H54 (cell line): ENCODE results near the gene BACH2.
"Not testable (repeated sequence)": the region's sequence is repeated elsewhere in the genome, so short reads cannot be mapped to it uniquely, and the experiment has no call there.

ENCODE experiments used
- DNase-seq: peaks from one replicate; pipeline ENCODE4 v3.0.0; 2011; ENCODE audit warnings: low spot score, mixed read lengths; ENCODE audit not compliant: insufficient read length
- FAIRE-seq: peaks from 3 replicates; lab custom pipeline; 2011; peaks lifted over from hg19 to GRCh38; lab: Jason Lieb, UNC
- POLR2A ChIP-seq: IDR thresholded peaks from 2 replicates; pipeline ENCODE4 v1.6.1; 2011; ENCODE audit warnings: low read depth, mild to moderate bottlenecking, low read length

The BACH2 gene

DNA sequence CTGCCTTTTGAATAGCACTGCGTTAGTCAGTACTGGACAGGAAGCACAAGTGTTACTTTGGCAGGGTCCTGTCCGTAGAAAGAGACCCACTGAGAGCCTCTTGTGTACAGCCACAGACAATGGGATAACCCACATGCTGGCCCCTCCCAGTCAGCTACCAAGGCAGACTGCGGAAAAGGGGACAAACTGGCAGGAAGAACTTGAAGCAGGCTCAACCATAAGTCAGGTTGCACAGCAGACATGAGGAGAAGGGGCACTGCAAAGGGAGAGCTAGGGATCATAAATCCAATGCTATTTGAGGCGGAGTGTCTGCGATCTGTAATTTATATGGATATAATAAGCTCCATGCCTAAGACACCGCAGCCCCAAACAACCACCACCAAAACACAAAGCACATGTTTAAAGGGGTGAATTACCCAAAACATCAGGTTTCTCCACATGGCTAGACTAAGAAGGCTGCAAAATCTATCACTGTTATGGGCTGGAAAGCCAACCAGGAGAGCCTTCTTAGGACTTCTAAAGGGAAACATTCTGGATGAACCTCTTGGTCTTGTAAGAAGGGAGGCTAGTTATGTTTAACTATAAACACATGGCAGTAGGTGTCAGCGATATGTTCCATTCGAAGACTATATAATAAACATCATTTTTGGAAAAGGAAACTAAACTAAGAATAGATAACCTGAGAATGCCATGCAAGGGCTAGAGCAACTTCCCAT lies 141.7 kb downstream of the BACH2 start:
- TF ChIP-seq POLR2A = no peak
- FAIRE-seq (no peak), DNase-seq (no peak)

DNA sequence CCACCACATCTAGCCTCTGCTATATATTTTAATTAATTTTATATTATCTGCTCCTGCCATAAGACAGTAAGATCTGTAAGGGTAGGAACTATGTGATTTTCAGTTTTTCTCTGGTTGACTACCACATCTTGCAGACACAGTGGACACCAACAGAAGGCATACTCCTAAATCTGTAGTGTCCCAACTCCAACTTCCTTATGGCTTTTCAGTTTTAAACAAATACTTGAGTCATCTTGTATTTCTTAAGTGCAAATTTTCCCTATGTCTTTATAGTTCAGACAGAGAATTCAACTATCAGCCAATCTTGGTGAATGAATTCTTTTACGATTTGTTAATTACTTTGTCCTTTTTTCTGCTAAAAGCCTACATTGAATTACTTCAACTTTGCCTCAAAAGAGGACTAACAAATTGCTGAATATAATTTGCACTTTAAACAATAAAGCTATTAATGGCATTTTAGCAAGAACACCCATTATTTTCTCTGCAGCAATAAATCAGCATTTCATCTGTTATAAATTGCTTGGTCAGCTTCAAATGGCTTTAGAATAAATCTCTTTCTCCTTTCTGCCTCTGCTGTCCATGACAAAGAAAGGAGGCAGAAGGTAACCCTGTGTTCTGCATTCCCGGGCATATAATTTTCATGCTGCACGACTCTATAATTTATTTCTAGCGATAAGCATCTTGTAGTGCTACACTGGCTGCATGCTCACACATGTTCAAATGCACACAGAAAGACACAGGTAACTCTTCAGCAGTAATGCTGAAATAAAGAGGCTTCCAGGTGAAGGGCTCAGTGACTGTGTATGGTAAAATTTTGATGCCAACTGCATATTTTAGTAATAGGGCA lies 144.8 kb downstream of the BACH2 start:
- DNase-seq (no peak), FAIRE-seq (no peak)
- TF ChIP-seq POLR2A = no peak

DNA sequence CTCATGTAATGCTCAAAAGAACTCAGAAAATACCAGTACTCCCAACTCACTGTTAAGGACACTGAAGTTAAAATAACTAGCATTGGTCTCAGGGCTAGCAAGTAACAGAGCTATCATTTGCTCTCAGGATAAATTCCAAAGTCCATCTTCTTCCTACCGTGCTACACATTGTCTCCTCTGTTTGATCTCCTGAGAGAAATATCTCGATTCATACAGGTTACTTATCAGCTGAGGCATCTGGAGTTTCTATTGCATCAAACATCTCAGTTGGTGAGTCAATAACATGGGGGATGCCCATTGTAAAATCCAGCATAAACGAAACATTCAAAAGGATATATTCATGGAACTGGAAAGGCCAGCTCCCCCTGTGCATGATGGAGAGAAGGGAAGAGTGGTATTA lies 147.4 kb downstream of the BACH2 start:
- FAIRE-seq = no peak
- no peak for DNase-seq
- no peak for TF ChIP-seq POLR2A

- TF ChIP-seq POLR2A = no peak
- DNase-seq = no peak
- no peak for FAIRE-seq
These were observed 147.8 kb downstream of the BACH2 start for GRCh38 chr6:90148867-90149266.

DNA sequence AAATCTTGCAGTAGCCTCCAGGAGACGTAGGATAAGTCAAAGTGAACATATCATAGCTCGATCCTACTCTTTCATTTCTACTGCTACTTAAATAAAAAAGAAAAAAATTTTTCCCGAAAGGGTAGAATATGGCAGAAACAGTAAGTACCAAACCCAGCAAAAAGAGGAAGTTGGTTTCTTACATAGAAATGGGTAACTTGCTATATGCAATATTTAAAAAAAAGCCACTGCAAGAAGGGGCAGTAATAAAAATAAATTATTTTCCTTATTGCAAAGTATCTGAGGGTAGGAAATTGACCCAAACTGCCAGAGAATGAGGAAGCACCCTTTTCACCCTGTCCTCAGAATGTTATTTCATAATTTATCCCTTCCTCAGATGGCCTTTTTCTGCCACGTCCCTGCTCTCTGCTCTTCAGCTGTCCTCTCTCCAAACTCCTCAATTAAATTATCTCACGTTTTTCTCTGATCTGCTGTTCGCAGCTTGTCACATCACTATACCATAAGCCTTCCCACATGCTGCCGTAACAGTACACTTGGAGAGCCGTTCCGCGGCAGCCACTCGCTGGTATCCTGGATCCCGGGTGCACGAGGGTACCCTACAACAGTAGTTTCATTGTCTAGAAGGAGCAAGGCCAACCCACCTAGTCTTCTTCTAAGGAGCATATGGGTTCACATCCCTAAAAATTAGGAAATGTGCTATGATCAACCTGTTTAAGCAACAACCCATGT lies 149.6 kb downstream of the BACH2 start:
- no peak for TF ChIP-seq POLR2A
- DNase-seq (no peak), FAIRE-seq (no peak)

- no peak for DNase-seq
- TF ChIP-seq POLR2A = no peak
- no peak for FAIRE-seq
These were observed 150.6 kb downstream of the BACH2 start for GRCh38 chr6:90146024-90146423.

- TF ChIP-seq POLR2A = no peak
- FAIRE-seq = no peak
- no peak for DNase-seq
These were observed 151.6 kb downstream of the BACH2 start for GRCh38 chr6:90144928-90145555.

GRCh38 chr6:90144396-90144795 lies 152.2 kb downstream of the BACH2 start:
- DNase-seq = no peak
- no peak for FAIRE-seq

GRCh38 chr6:90140683-90141082 lies 156.0 kb downstream of the BACH2 start:
- FAIRE-seq (no peak), DNase-seq (no peak)
- TF ChIP-seq POLR2A = no peak

More at GRCh38 chr6:90144396-90144795, 152.2 kb downstream of the BACH2 start:
- TF ChIP-seq POLR2A = no peak

DNA sequence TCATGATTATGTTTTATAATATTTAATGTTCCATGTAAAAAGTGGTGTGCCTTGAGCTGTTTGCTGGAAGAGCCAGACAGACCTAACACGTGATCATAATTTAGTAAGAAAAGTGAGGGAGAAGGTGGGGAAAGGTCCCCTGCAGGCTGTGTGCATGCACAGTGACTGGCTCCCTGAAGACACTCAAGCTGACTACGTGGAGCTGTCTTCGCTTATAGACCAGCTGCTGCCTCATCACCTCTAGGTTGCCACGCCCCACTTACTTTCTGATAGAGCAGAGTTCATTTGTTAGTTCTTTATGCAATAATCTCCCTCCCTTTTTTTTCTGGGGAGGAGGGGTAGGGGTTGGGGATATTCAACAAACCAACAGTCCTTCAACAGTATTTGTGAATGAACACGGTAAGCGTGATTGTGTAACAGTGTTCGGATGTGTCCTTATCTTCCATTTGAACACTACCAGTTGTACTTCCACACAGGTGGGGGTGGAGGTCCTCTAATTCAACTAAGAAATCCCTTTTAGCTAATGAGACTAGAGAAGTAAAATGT lies 157.3 kb downstream of the BACH2 start:
- DNase-seq (no peak), FAIRE-seq (no peak)
- no peak for TF ChIP-seq POLR2A

GRCh38 chr6:90136837-90137568 lies 159.6 kb downstream of the BACH2 start:
- TF ChIP-seq POLR2A = no peak
- no peak for FAIRE-seq

DNA sequence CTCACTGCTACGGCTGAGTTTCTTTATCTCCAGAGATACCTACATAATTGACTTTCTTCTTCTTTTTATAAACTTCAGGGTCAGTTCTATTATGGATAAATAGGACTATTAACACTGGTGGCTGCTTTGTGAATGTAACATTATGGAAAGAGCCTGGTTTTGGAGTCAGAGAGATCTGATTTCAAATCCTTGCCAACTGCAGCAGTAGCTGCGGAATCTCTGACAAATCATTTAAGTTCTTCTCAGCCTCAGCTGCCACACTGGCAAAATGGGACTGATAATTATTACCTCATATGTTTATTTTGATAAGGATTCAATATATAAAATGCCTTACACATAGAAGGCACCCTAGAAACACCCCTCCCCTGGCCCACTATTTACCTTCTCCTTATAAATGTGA lies 160.5 kb downstream of the BACH2 start:
- DNase-seq = no peak
- no peak for FAIRE-seq
- TF ChIP-seq POLR2A = no peak

More at GRCh38 chr6:90136837-90137568, 159.6 kb downstream of the BACH2 start:
- no peak for DNase-seq

DNA sequence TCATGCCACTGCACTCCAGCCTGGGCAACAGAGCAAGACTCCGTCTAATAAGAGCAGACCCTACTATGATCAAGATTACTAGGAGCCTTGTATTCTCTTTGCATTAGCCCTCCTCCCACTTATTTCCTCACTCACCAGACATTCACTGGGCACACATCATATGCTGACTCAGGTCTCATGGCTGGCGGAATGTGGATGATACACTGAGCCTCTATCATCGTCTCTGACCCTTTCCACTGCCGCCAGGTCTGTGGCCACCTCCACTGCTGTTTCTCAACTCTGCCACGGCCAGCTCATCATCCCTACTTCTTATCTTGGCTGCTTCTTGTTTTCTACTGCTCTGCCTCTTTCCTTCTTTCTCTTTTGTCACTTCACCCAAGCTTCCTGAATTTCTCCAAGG lies 161.0 kb downstream of the BACH2 start:
- DNase-seq = no peak
- FAIRE-seq = no peak
- TF ChIP-seq POLR2A = no peak

DNA sequence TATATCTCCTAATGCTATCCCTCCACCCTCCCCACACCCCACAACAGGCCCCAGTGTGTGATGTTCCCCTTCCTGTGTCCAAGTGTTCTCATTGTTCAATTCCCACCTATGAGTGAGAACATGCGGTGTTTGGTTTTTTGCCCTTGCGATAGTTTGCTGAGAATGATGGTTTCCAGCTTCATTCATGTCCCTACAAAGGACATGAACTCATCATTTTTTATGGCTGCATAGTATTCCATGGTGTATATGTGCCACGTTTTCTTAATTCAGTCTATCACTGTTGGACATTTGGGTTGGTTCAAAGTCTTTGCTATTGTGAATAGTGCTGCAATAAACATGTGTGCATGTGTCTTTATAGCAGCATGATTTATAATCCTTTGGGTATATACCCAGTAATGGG lies 163.0 kb downstream of the BACH2 start:
- FAIRE-seq, DNase-seq: not testable (repeated sequence)
